Stimulated activated CD4-positive, alpha-beta T cell treated with anti-CD3 and anti-CD28 coated beads, Interleukin-4, amount 100 ng/mL, for 24 hours (primary cell): ENCODE data around the gene DEGS2.

Experiments
- DNase-seq: peaks from one replicate; pipeline ENCODE4 v3.0.0-alpha.2; 2020

DEGS2 gene

DNA sequence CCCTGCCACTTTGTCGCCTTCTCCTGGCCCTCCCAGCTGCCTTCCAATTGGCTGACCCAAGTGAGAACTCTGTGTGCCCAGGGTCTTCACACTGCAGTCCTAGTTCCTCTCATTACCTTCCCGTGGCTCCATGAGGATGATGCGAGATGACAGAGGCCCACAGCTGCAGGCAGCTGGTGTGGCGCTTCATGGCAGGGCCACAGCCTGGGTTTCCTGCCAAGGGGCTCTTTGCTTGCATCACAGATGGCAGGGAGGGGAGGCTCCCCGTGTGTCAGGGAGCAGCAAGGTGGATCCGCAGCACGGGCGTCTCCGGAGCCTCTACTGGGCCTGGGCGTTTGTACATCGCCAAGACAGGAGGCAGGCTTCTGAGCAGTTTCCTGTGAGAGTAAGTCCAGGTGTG, 28.9 kb downstream of the DEGS2 start:
- DNase-seq, result no peak

- DNase-seq, result no peak
Measured at GRCh38 chr14:100129161-100129589, 30.3 kb downstream of the DEGS2 start.

DNA sequence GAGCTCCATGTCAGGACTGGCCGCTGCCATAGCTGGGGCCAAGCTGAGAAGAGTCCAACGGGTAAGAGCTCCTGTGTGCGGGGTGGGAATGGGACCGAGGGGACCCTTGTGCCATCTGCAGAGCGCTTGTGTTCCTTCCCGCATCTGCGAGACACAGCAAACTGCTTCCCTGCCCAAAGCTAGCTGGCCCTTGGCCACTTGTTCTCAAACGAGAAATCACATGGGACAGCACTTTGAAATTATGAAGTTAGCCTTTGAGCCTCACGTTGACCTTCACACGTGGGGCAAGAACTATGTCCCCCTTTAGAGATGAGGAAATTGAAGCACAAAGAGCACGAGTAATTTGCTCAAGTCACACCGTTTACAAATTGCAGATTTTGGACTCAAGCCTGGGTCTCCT, 30.8 kb downstream of the DEGS2 start:
- DNase-seq, result no peak

GRCh38 chr14:100127853-100128455, 31.5 kb downstream of the DEGS2 start:
- no peak for DNase-seq

- DNase-seq, result no peak
Measured at GRCh38 chr14:100126401-100126800, 33.0 kb downstream of the DEGS2 start.

- DNase-seq, result no peak
Measured at GRCh38 chr14:100124551-100125088, 34.8 kb downstream of the DEGS2 start.

DNA sequence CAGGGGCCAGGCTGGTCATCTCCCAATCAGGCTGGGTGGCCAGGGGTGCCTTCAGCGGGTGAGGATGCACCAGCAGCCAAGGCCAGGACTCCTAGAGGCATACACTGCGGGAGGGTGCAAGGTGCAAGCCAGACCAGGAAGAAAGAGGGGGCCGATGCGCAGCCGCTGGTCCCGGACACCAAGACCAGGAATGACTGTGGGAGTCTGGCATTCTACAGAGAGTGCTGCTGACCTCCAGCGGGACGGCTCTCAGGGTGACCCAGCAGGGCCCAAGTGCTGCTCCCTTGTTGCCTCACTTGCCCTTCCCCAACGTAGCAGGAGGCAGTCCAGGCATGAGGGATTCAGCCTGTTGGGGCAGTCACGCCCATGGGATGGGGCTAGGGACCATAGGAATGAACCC, 35.8 kb downstream of the DEGS2 start:
- DNase-seq, result no peak

DNA sequence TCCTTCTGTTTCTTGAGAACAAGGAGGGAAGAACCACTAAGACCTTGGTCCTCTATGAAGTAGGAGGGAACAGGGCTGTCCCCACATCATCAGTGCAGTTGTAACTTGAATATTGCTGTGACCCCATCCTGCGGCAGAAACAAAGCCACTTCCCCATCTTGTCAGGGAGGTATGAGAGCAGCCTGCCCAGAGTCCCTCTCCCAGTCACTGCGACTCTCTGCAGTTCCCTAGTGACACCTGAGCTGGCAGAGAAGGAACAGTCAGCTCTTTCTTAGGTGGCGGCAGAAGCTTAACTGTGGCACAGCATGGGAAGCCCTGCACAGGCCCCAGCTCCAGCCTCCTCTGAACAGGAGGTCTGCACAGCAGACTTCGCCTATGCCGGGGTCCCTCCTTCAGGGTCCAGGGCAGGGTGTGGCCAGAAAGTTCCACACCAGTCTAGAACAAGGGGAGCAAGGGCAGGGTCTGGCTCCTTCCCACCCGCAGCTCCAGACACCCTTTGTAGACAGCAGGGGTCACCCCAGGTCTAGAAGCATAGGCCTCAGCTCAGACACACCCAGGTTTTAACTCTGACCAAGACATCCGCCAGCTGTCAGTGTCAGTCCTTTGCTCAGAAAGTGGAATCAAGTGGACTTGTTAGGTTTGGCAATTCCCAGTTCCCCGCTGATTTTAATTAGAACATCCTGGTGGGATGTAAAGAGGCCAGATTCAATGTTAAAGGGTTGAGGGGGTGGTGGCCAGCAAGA, 36.8 kb downstream of the DEGS2 start:
- DNase-seq, result no peak

GRCh38 chr14:100121643-100122480, 37.6 kb downstream of the DEGS2 start:
- no peak for DNase-seq

DNA sequence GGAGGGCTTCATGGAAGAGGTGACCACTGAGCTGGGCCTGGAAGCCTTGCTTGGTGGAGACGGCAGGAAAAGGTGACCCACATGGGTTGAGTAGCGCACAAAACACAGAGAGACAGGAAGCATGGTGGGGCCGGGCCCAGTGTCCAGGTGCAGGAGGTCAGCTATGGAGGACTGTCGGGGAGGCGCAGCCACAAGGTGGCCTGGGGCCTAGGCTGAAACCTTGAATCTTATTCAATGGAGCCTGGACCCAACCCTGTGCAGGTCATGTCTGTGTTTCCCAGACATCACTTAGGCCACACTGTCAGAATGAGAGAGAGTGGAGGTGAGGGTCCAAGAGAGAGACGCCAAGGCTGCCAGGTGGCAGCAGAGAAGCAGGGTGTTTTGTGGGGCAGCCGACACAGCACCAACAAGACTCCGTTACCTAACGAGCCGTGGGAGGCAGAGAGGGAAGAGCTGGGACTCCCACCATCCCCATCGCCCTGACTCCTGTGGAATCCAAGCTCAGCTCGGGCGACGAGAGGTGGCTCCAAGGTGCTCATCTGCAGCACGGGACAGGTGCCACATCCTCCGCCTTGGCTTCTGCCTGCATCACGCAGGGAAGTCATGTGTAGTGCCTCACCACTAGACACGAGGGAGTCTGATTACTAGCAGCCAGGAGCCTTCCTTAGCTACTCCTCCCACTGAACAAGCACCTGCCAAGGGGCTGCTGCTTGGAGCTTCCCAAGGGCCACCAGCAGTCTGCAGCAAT, 38.7 kb downstream of the DEGS2 start:
- no peak for DNase-seq

DNA sequence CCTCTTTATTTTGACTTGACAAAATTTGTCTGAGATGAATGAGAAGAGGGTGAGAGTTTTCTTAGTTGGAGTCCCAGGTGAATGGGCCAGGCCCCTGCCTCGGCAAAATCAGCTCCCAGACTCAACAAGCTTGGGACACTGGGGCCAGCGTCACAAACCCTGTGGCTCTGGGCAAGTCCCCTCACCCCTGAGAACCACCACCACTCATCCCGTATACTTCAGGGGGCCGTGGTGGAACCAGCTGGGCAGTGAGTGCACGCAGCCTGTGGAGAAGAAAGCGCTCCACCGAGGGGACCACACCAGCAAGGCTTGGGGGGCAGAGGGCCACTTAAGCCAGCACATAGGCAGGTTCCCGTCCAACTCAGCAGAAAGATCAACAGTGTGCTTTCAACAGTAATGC, 40.2 kb downstream of the DEGS2 start:
- DNase-seq, result no peak

- no peak for DNase-seq
Measured at GRCh38 chr14:100118396-100119011, 40.9 kb downstream of the DEGS2 start.

- no peak for DNase-seq
Measured at GRCh38 chr14:100117633-100118395, 41.6 kb downstream of the DEGS2 start.

- DNase-seq, result no peak
Measured at GRCh38 chr14:100117026-100117425, 42.4 kb downstream of the DEGS2 start.

GRCh38 chr14:100116134-100116533, 43.3 kb downstream of the DEGS2 start:
- no peak for DNase-seq

GRCh38 chr14:100115726-100116125, 43.7 kb downstream of the DEGS2 start:
- no peak for DNase-seq

GRCh38 chr14:100115236-100115635, 44.2 kb downstream of the DEGS2 start:
- no peak for DNase-seq

GRCh38 chr14:100114109-100114765, 45.2 kb downstream of the DEGS2 start:
- DNase-seq, result no peak

- no peak for DNase-seq
Measured at GRCh38 chr14:100111931-100112704, 47.3 kb downstream of the DEGS2 start.

DNA sequence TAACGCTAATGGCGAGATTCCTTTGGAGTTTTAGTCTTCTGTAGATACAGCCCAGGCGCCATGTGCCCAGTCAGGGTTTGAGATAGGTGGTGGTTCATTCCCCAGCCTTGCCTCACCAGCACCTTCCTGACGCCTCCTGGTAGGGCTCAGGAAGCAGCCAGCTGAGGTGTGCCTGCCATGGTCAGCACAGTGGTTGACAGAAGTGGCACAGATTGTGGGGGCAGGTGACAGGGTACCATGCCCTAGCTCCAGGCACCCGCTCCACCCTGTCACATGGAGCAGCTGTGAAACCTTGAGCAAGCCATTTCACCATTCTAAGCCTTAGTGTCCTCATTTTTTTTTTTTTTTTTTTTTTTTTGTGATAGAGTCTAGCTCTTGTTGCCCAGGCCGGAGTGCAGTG, 48.6 kb downstream of the DEGS2 start:
- DNase-seq, result no peak
